ENCODE data around the gene MLLT3.

Gene MLLT3

DNA sequence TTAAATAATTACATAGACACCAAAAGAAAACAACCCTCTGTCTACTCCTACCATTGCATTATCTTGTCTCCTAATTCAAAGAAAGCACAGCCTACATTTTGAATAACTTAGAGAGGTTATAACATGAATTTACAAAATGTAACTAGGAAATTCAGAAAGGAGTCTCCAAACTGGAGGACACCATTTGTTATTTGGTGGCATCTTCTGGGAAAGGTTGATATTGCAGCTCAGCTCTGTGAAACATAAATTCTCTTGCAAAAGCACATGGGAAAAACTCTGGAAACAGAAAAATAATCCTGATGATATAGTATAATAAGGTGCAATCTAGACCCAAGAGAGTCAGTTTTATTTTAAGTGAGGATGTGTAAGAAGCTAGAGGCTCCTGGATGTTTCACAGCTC is 215.3 kb downstream of the MLLT3 start:
- DNase-seq, result no peak

- DNase-seq, result no peak
These were observed 216.0 kb downstream of the MLLT3 start for GRCh38 chr9:20406344-20406743.

- DNase-seq, result no peak
These were observed 216.7 kb downstream of the MLLT3 start for GRCh38 chr9:20405616-20406015.

- no peak for DNase-seq
These were observed 217.2 kb downstream of the MLLT3 start for GRCh38 chr9:20405078-20405477.

GRCh38 chr9:20404192-20404813 is 218.0 kb downstream of the MLLT3 start:
- no peak for DNase-seq

GRCh38 chr9:20403346-20403745 is 219.0 kb downstream of the MLLT3 start:
- no peak for DNase-seq

GRCh38 chr9:20402273-20402875 is 219.9 kb downstream of the MLLT3 start:
- no peak for DNase-seq

DNA sequence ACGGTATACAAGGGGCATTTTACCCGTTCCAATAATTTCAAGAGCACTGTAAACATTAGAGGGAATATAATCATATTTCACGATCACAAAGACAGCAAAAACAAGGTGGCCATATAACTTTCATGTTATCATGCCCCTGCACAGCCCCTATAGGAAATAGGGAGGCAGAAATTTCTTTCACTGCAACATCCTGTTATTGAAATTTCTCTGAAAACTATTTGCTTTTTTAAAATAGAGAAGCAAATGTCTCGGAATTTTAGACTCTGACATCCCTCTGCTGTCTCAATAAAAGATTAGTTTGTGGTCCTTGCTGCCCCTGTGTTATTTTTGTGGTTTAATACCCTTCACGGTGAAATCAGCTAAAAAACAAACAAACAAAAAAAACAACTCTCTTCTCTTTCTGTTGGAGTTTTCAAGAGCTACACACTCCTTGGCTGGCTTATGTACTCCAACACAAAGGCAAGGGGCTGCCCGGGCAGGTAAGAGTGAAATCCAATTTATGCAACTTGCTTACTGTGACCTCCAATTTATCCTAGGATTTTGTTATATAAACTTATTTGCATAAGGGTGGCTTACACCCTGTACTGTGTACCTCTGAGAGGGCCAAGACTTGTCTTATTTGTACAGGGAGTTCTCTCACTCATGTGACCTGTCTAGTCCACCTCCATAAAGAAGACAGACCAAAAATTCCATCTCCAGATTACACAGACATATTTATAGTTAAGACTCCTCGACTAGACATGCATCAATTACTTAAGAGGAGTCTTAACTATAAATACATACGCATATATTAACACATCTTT is 223.6 kb downstream of the MLLT3 start:
- no peak for DNase-seq

DNA sequence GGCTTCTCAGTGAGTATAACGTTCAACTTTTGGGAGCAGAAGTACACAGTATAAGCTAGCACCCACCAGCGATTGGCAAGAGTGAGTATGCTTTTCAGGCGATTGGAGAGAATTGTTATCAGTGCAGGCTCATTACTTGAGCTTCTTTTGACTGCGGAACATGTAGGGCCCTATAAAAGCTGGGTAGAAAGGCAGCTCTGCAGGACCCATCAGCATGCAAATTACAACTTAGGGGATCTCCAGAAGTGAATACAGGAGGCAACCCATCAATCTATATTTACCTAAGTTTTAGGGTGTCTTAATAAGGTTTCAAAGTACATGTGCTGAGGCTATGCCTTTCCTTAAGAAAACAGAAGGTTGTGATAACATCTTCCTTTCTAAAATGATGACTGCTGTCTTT is 225.0 kb downstream of the MLLT3 start:
- DNase-seq, result no peak

DNA sequence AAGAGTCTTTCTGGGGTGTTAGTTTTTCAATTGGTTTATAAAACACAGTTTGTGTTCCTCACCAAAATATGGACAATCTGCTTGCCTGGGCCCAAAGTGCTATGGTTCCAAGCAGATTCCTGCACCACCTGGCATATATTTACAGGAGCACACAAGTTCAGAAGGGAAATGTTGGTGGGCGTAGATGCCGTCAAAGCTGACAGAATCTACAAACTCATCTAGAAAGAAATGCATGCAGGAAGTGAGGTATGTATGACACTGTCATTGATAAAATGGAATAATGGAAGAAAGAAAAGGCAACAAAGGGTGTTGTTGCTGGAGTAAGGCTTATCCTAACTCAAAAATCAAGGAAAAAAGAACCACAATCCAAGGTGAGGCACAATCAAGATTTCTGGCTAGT is 225.8 kb downstream of the MLLT3 start:
- DNase-seq, result no peak

DNA sequence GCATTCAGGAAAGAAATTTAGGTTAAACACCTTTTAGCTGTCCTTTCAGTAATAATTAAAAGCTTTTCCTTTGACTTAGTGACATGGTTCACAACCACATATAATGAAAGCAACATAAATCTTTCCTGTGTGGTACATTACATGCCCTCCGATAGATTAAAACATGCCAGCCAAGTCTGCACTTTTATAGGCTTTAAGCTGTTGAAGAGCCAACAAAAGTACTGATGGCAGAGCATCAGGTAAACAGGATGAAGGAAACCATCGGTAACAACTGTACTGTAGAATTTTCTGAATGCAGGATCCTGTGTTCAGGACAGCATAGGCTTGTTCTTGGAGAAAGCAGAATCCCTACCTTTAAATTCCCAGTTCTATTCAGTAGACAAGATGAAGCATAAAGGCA is 226.6 kb downstream of the MLLT3 start:
- DNase-seq, result no peak

- no peak for DNase-seq
These were observed 227.3 kb downstream of the MLLT3 start for GRCh38 chr9:20394969-20395368.

DNA sequence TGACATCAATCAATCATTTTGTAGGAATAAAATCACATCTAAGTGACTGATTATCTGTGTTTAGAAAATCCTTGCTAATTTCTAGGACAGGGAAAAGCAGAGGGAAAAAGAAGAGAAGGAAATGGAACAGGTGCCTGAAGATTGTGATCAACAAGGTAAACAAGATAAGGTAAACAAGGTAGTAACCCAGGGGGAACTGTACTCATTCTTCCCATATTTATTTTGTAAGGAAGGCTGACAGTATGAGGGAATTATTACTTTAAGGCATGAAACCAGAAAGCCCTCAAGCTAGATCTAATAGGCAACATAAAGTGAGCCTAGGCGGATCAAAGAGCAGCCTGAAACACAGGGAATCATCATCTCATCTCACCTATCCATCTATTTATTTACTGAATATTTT is 231.1 kb downstream of the MLLT3 start:
- no peak for DNase-seq

- no peak for DNase-seq
These were observed 231.9 kb downstream of the MLLT3 start for GRCh38 chr9:20390400-20390799.

GRCh38 chr9:20387062-20387461 is 235.2 kb downstream of the MLLT3 start:
- no peak for DNase-seq

- no peak for DNase-seq
These were observed 237.7 kb downstream of the MLLT3 start for GRCh38 chr9:20384642-20385041.

- DNase-seq, result no peak
These were observed 239.7 kb downstream of the MLLT3 start for GRCh38 chr9:20382460-20383071.

DNA sequence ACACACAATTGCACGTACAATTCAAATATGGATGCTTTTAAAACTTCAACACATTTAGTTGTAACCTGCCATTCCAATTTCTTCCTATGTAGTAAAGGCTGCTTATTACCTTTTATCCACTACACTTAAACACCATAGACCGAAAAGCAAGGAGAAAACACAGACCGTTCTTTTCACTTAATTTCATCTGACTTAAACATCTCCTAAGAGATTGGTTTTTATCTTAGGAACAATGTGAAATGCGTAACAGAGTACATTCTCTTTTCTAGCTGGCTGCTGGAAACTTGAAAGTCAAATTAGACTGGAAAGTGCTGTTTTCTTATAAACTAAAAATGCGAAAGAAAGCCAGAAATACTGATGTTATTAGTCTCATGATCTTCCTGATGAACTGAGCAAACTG is 241.8 kb downstream of the MLLT3 start:
- DNase-seq, result no peak

- no peak for DNase-seq
These were observed 242.5 kb downstream of the MLLT3 start for GRCh38 chr9:20379804-20380225.

- no peak for DNase-seq
These were observed 243.4 kb downstream of the MLLT3 start for GRCh38 chr9:20378851-20379250.

- no peak for DNase-seq
These were observed 244.5 kb downstream of the MLLT3 start for GRCh38 chr9:20377790-20378189.

DNA sequence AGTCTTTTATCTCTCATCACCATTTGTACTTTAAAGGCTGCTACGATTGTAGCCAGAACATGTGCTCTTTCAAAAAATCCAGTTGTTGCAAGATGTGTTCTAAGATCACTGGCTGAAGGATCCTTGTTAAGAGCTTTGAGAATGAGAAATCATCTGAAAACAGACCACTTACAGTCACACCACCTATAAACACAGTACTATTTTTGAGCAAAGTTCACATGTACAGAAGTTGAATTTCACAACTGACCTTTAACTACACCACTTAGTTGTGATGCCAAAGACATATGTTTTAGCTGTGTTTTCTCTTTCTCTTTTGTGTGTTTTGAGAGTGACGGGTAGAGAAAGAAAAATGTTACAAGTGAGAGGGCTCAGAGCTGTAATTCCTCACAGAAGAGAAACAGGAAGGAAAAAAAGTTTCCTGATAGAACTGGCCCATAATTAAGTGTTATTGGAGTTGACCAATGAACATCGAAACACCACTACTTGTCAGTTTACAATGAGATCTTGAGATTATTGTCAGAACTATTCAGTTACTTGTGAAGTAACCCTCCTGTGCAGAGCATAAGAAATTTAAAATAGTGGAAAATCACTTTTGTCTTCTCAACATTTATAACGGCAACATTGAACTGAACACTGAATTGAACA is 245.4 kb downstream of the MLLT3 start:
- DNase-seq, result no peak

DNA sequence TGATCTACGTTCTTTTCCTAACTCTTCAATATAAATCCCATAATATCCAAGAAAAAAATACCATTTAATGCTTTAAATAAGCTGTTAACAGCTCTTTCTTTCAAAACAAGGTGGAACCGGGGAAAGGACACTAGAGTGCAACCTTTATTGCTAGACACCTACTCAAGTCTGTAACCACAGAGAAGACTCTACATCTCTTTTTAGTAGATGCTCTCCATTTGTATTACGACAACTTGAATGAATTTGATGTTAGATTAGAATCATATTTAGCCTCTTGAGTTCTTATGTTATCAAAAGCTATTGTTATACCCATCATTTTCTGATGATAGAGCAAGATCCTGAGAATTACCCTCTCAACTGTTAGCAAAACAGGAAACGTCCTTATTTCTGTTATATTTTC is 246.3 kb downstream of the MLLT3 start:
- no peak for DNase-seq
